Ishikawa (cell line): ENCODE data around the gene SLC41A2.

ENCODE experiments used
- EGR1 ChIP-seq: IDR thresholded peaks from 2 replicates; pipeline ENCODE4 v1.6.1; 2012
- RAD21 ChIP-seq: IDR thresholded peaks from 2 replicates; pipeline ENCODE4 v1.6.1; 2012; ENCODE audit warnings: low read depth
- TAF1 ChIP-seq: IDR thresholded peaks from 2 replicates; pipeline ENCODE4 v1.6.1; 2012; ENCODE audit warnings: low read depth, mild to moderate bottlenecking
- TF ChIP-seq, protein P1 (sequence below): IDR thresholded peaks from 2 replicates; pipeline ENCODE4 v1.6.1; 2012; ENCODE audit warnings: low read depth, mild to moderate bottlenecking

DNA sequence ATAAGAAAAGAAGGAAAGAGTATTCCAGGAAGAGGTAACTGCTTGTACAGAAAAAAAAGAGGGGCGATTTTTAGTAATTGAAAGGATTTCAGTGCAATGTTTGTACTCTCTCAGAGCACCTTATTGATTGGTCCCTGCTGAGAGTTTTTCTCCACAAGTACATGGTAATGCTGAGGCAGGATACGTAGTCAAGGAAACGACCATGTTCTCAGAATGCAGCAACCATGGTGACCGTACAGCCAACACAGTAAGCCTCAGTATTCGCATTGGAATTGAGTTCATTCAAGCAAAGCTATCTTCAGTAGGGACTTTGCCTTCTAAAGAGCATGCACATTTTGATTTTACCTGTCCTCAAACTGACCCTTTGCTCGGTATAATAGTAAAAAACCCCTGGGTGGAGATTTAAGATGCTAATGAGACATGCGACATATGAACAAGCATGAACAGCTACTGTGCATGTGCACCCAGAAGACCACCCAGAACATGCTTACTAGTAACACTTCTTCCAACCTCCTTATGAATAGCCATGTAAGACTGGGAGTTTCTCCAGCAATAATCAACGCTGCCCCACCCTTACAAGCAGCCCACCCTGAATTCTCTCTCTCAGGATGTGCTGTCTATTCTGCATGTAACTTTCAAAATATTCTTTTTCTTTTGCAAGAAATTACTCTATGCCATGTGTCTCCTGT, 6.2 kb upstream of the SLC41A2 start:
- TF ChIP-seq RAD21 (no peak), EGR1 (no peak), TAF1 (no peak)
- TF ChIP-seq, protein P1, sequence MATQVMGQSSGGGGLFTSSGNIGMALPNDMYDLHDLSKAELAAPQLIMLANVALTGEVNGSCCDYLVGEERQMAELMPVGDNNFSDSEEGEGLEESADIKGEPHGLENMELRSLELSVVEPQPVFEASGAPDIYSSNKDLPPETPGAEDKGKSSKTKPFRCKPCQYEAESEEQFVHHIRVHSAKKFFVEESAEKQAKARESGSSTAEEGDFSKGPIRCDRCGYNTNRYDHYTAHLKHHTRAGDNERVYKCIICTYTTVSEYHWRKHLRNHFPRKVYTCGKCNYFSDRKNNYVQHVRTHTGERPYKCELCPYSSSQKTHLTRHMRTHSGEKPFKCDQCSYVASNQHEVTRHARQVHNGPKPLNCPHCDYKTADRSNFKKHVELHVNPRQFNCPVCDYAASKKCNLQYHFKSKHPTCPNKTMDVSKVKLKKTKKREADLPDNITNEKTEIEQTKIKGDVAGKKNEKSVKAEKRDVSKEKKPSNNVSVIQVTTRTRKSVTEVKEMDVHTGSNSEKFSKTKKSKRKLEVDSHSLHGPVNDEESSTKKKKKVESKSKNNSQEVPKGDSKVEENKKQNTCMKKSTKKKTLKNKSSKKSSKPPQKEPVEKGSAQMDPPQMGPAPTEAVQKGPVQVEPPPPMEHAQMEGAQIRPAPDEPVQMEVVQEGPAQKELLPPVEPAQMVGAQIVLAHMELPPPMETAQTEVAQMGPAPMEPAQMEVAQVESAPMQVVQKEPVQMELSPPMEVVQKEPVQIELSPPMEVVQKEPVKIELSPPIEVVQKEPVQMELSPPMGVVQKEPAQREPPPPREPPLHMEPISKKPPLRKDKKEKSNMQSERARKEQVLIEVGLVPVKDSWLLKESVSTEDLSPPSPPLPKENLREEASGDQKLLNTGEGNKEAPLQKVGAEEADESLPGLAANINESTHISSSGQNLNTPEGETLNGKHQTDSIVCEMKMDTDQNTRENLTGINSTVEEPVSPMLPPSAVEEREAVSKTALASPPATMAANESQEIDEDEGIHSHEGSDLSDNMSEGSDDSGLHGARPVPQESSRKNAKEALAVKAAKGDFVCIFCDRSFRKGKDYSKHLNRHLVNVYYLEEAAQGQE = no peak
